ENCODE measurements around the gene NRXN3. TPM values are rescaled to one million over a fixed set of nuclear protein-coding genes. Genes with fewer than 3 reads are reported as not detected.

NRXN3 gene
- total RNA-seq, 1 donor from 2014 or later: 18.0 TPM

- Histone ChIP-seq H4K20me1 (ENCODE audit: insufficient read depth, low read length) (no peaks in the 10 kb centered on the region), H3K9ac (ENCODE audit: low read length) (no peak overlapping the region), H2AFZ (ENCODE audit: low read depth, low read length) (no peak overlapping the region), H3K4me2 (ENCODE audit: low read length) (no peak overlapping the region), H3K27me3 (ENCODE audit: insufficient read depth, low read length) (no peaks in the 10 kb centered on the region), H3K4me3 (ENCODE audit: insufficient read depth, low read depth, low read length) (no peak overlapping the region), H3K36me3 (ENCODE audit: insufficient read depth, low read length) (no peaks in the 10 kb centered on the region), H3K4me1 (ENCODE audit: insufficient read depth, low read length) (no peaks in the 10 kb centered on the region), H3K79me2 (ENCODE audit: insufficient read depth, low read length) (no peaks in the 10 kb centered on the region), H3K9me3 (ENCODE audit: insufficient read depth, low read depth, low read length) (no peaks in the 10 kb centered on the region), H3K27ac (ENCODE audit: low read depth, low read length) (no peak overlapping the region)
- FAIRE-seq (no peak), DNase-seq (ENCODE audit: low read depth) (no peak)
- H3K4me1 Mint-ChIP-seq (ENCODE audit: low read depth, unreplicated experiment): peaks cover 3% of the 10 kb centered on the region
- TF ChIP-seq CTCF (IDR thresholded peaks at IDR 0.05; ENCODE audit: insufficient read depth, low read depth, low read length): no peak
- no peak for TF ChIP-seq EZH2 (IDR thresholded peaks at IDR 0.05; ENCODE audit: insufficient read depth, low read length)
- no peaks in the 10 kb centered on the region for H3K36me3 Mint-ChIP-seq (ENCODE audit: low read depth, unreplicated experiment)
- H3K27ac Mint-ChIP-seq (ENCODE audit: unreplicated experiment): no peak overlapping the region
- peaks cover 4% of the 10 kb centered on the region for H3K9me3 Mint-ChIP-seq (ENCODE audit: unreplicated experiment)
- no peak overlapping the region for H3K4me3 Mint-ChIP-seq (ENCODE audit: unreplicated experiment)
- peaks cover 22% of the 10 kb centered on the region for H3K27me3 Mint-ChIP-seq (ENCODE audit: low read depth, unreplicated experiment)
These were observed 32.0 kb downstream of the NRXN3 start for GRCh38 chr14:78202163-78202562.

- Mint-ChIP-seq H3K36me3 (ENCODE audit: low read depth, unreplicated experiment) (no peaks in the 10 kb centered on the region), H3K27me3 (ENCODE audit: low read depth, unreplicated experiment) (peaks cover 25% of the 10 kb centered on the region), H3K9me3 (ENCODE audit: unreplicated experiment) (peaks cover under 1% of the 10 kb centered on the region), H3K4me3 (ENCODE audit: unreplicated experiment) (no peak overlapping the region), H3K4me1 (ENCODE audit: low read depth, unreplicated experiment) (peaks cover 3% of the 10 kb centered on the region), H3K27ac (ENCODE audit: unreplicated experiment) (no peak overlapping the region)
- no peak for TF ChIP-seq CTCF (IDR thresholded peaks at IDR 0.05; ENCODE audit: insufficient read depth, low read depth, low read length)
- TF ChIP-seq EZH2 (IDR thresholded peaks at IDR 0.05; ENCODE audit: insufficient read depth, low read length): no peak
- H2AFZ ChIP-seq (ENCODE audit: low read depth, low read length): no peak overlapping the region
- H3K4me1 ChIP-seq (ENCODE audit: insufficient read depth, low read length): no peaks in the 10 kb centered on the region
- no peaks in the 10 kb centered on the region for H3K27me3 ChIP-seq (ENCODE audit: insufficient read depth, low read length)
- no peak overlapping the region for H3K9ac ChIP-seq (ENCODE audit: low read length)
- no peak for FAIRE-seq
- H4K20me1 ChIP-seq (ENCODE audit: insufficient read depth, low read length): no peaks in the 10 kb centered on the region
- no peak overlapping the region for H3K27ac ChIP-seq (ENCODE audit: low read depth, low read length)
- H3K4me2 ChIP-seq (ENCODE audit: low read length): no peak overlapping the region
- no peak overlapping the region for H3K4me3 ChIP-seq (ENCODE audit: insufficient read depth, low read depth, low read length)
- no peaks in the 10 kb centered on the region for H3K79me2 ChIP-seq (ENCODE audit: insufficient read depth, low read length)
- no peaks in the 10 kb centered on the region for H3K9me3 ChIP-seq (ENCODE audit: insufficient read depth, low read depth, low read length)
- no peaks in the 10 kb centered on the region for H3K36me3 ChIP-seq (ENCODE audit: insufficient read depth, low read length)
- DNase-seq (ENCODE audit: low read depth): no peak
These were observed 32.8 kb downstream of the NRXN3 start for GRCh38 chr14:78202976-78203375.

GRCh38 chr14:78207414-78207813 lies 37.2 kb downstream of the NRXN3 start:
- Mint-ChIP-seq H3K4me3 (ENCODE audit: unreplicated experiment) (no peak overlapping the region), H3K9me3 (ENCODE audit: unreplicated experiment) (peaks cover 5% of the 10 kb centered on the region), H3K4me1 (ENCODE audit: low read depth, unreplicated experiment) (no peaks in the 10 kb centered on the region), H3K27ac (ENCODE audit: unreplicated experiment) (no peak overlapping the region), H3K27me3 (ENCODE audit: low read depth, unreplicated experiment) (peaks cover 4% of the 10 kb centered on the region), H3K36me3 (ENCODE audit: low read depth, unreplicated experiment) (no peaks in the 10 kb centered on the region)
- Histone ChIP-seq H3K79me2 (ENCODE audit: insufficient read depth, low read length) (no peaks in the 10 kb centered on the region), H3K27me3 (ENCODE audit: insufficient read depth, low read length) (no peaks in the 10 kb centered on the region), H3K4me3 (ENCODE audit: insufficient read depth, low read depth, low read length) (no peak overlapping the region), H3K4me2 (ENCODE audit: low read length) (no peak overlapping the region), H3K36me3 (ENCODE audit: insufficient read depth, low read length) (no peaks in the 10 kb centered on the region), H4K20me1 (ENCODE audit: insufficient read depth, low read length) (no peaks in the 10 kb centered on the region), H2AFZ (ENCODE audit: low read depth, low read length) (no peak overlapping the region), H3K9me3 (ENCODE audit: insufficient read depth, low read depth, low read length) (peaks cover 4% of the 10 kb centered on the region), H3K9ac (ENCODE audit: low read length) (no peak overlapping the region), H3K4me1 (ENCODE audit: insufficient read depth, low read length) (no peaks in the 10 kb centered on the region), H3K27ac (ENCODE audit: low read depth, low read length) (no peak overlapping the region)
- DNase-seq (ENCODE audit: low read depth) (no peak), FAIRE-seq (no peak)
- TF ChIP-seq CTCF (IDR thresholded peaks at IDR 0.05; ENCODE audit: insufficient read depth, low read depth, low read length) (no peak), EZH2 (IDR thresholded peaks at IDR 0.05; ENCODE audit: insufficient read depth, low read length) (no peak)

Measured in astrocyte (in vitro differentiated cells and primary cell).